ENCODE results near the gene HOMER2. TPM values are rescaled to one million over a fixed set of nuclear protein-coding genes. Genes with fewer than 3 reads are reported as not detected.

HOMER2 gene
- total RNA-seq, 2 experiments from 2014 or later: 5.6 TPM

GRCh38 chr15:82820128-82820527 lies 132.4 kb downstream of the HOMER2 start:
- Histone ChIP-seq H3K4me2 (ENCODE audit: low read length) (no peak overlapping the region), H3K9me2 (ENCODE audit: insufficient read depth, low read length) (no peaks in the 10 kb centered on the region), H3K27ac (ENCODE audit: low read depth, low read length, poor library complexity, severe bottlenecking) (no peak overlapping the region), H4K20me1 (ENCODE audit: insufficient read depth, low read length) (no peaks in the 10 kb centered on the region), H3K79me2 (ENCODE audit: insufficient read depth, low read depth, low read length) (peaks cover 15% of the 10 kb centered on the region; the same call in 1 of the 2 replicates), H3K36me3 (ENCODE audit: insufficient read depth, low read length) (peaks cover 95% of the 10 kb centered on the region), H3K4me3 (ENCODE audit: low read depth, low read length, poor library complexity, severe bottlenecking) (no peak overlapping the region), H2AFZ (ENCODE audit: low read length) (no peak overlapping the region), H3K9me3 (ENCODE audit: low read length) (no peaks in the 10 kb centered on the region), H3K4me1 (ENCODE audit: insufficient read depth, low read length, poor library complexity, severe bottlenecking) (no peaks in the 10 kb centered on the region)
- DNase-seq (ENCODE audit: low spot score): no peak
- BruUV-seq (replicated peaks): no TSS peak
- CTCF ChIA-PET (ENCODE audit: unreplicated experiment): no interaction called here
- intact Hi-C loops (cut with micrococcal nuclease; ENCODE audit: unreplicated experiment): no loop called here
- POLR2A ChIA-PET: no interaction called here
- TF ChIP-seq EZH2phosphoT487 (IDR thresholded peaks at IDR 0.05; ENCODE audit: borderline replicate concordance, low read depth, low read length): no peak
- TF ChIP-seq CTCF (conservative IDR thresholded peaks at IDR 0.05; ENCODE audit: low read length): no peak

DNA sequence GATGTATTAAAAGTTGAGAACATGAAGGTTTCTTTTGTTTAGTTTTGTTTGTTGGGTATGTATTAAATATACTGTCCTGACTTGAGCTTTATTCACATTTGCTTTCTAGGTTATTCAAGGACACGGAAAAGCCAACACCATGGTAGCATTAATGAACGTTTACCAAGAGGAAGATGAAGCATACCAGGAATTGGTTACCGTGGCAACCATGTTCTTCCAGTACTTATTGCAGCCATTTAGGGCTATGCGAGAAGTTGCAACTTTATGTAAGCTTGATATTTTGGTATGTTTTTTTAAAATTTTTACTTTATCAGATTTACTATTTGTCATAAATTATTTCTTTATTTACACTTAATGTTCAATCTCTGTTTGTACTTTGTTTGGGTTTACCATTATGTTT lies 139.5 kb downstream of the HOMER2 start:
- TF ChIP-seq CTCF (conservative IDR thresholded peaks at IDR 0.05; ENCODE audit: low read length) (no peak), EZH2phosphoT487 (IDR thresholded peaks at IDR 0.05; ENCODE audit: borderline replicate concordance, low read depth, low read length) (no peak)
- H3K4me2 ChIP-seq (ENCODE audit: low read length): no peak overlapping the region
- H3K9me3 ChIP-seq (ENCODE audit: low read length): no peaks in the 10 kb centered on the region
- CTCF ChIA-PET (ENCODE audit: unreplicated experiment): interaction anchor here (0.6 kb wide), 1 partner anchor 9 kb away, joined by 4 read pairs; no protein-coding TSS in a partner anchor
- H3K4me3 ChIP-seq (ENCODE audit: low read depth, low read length, poor library complexity, severe bottlenecking): no peak overlapping the region
- POLR2A ChIA-PET: interaction anchor here (0.5 to 4.0 kb wide), 3 partner anchors 18 to 117 kb away, joined by 3 to 26 read pairs (median 4); no protein-coding TSS in a partner anchor
- peaks cover 8% of the 10 kb centered on the region for H4K20me1 ChIP-seq (ENCODE audit: insufficient read depth, low read length)
- intact Hi-C loops (cut with micrococcal nuclease; ENCODE audit: unreplicated experiment): no loop called here
- H2AFZ ChIP-seq (ENCODE audit: low read length): no peak overlapping the region
- peaks cover 54% of the 10 kb centered on the region for H3K36me3 ChIP-seq (ENCODE audit: insufficient read depth, low read length)
- peaks cover 62% of the 10 kb centered on the region for H3K79me2 ChIP-seq (ENCODE audit: insufficient read depth, low read depth, low read length)
- peaks cover 22% of the 10 kb centered on the region for H3K4me1 ChIP-seq (ENCODE audit: insufficient read depth, low read length, poor library complexity, severe bottlenecking)
- DNase-seq (ENCODE audit: low spot score): no peak
- BruUV-seq (replicated peaks): no TSS peak
- H3K27ac ChIP-seq (ENCODE audit: low read depth, low read length, poor library complexity, severe bottlenecking): no peak overlapping the region
- no peaks in the 10 kb centered on the region for H3K9me2 ChIP-seq (ENCODE audit: insufficient read depth, low read length)

DNA sequence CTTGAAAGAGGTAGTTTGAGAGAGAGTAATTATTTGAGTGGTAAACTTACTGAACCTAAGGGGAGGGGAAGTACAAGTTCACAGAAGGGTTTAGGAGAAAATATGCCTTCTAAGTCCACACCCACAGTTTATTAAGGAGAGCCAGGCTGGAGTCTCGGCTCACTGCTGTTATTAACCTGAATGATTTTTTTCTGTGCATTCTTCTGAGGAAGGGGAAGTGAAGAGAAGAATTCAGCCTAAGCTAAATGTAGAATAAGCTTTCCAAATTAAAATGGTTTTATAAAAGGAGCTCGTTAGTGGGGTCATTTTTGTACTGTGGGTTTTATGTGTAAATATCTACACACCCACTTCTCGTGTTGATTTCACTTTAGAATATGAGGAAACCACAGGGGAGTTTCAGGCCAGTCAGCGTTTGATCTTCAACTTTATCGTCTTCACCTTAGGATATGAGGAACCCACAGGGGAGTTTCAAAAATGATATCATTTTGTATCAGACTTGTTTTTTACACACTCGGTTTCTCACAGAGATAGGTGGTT lies 141.6 kb downstream of the HOMER2 start:
- Histone ChIP-seq H3K4me2 (ENCODE audit: low read length) (peak overlapping the region; percentile 79), H3K4me1 (ENCODE audit: insufficient read depth, low read length, poor library complexity, severe bottlenecking) (peaks cover 42% of the 10 kb centered on the region), H3K4me3 (ENCODE audit: low read depth, low read length, poor library complexity, severe bottlenecking) (peak overlapping the region; percentile 95), H3K9me2 (ENCODE audit: insufficient read depth, low read length) (no peaks in the 10 kb centered on the region), H3K27ac (ENCODE audit: low read depth, low read length, poor library complexity, severe bottlenecking) (peak overlapping the region; percentile 91), H3K79me2 (ENCODE audit: insufficient read depth, low read depth, low read length) (peaks cover 53% of the 10 kb centered on the region), H4K20me1 (ENCODE audit: insufficient read depth, low read length) (peaks cover 8% of the 10 kb centered on the region), H3K9me3 (ENCODE audit: low read length) (no peaks in the 10 kb centered on the region), H2AFZ (ENCODE audit: low read length) (no peak overlapping the region), H3K36me3 (ENCODE audit: insufficient read depth, low read length) (peaks cover 34% of the 10 kb centered on the region)
- BruUV-seq (replicated peaks): TSS peak; percentile 65
- intact Hi-C loops (cut with micrococcal nuclease; ENCODE audit: unreplicated experiment): loop anchor here (2.0 kb wide), 1 partner anchor 34 kb away; no protein-coding TSS in a partner anchor
- ChIA-PET POLR2A (interaction anchor here (0.7 to 4.0 kb wide), 5 partner anchors 27 to 255 kb away, joined by 3 to 26 read pairs (median 4); no protein-coding TSS in a partner anchor), CTCF (ENCODE audit: unreplicated experiment) (no interaction called here)
- DNase-seq (ENCODE audit: low spot score): peak; percentile 36
- no peak for TF ChIP-seq CTCF (conservative IDR thresholded peaks at IDR 0.05; ENCODE audit: low read length)
- no peak for TF ChIP-seq EZH2phosphoT487 (IDR thresholded peaks at IDR 0.05; ENCODE audit: borderline replicate concordance, low read depth, low read length)
